GM12878 (cell line): ENCODE results near the gene ZNF552.

ENCODE experiments used
- CBX3 ChIP-seq: fragments of 200-600 bp; sonication (generic); IDR thresholded peaks from 2 replicates; pipeline ENCODE4 v1.6.1; 2016; ENCODE audit warnings: low read depth, borderline replicate concordance
- CTCF ChIP-seq, 3 experiments: IDR thresholded peaks in 2 of 3; conservative IDR thresholded peaks in 1 of 3; 2 replicates each; pipeline ENCODE4 v1.5.1; 2011; ENCODE audit warnings: low read depth in 3 of 3, low read length in 3 of 3, mild to moderate bottlenecking in 3 of 3, control low read depth in 2 of 3, moderate library complexity in 2 of 3, inconsistent platforms in 1 of 3, mixed read lengths in 1 of 3; ENCODE audit not compliant: control insufficient read depth in 2 of 3, insufficient read depth in 1 of 3; ENCODE audit errors: extremely low read depth in 1 of 3
- MAX ChIP-seq: IDR thresholded peaks from 2 replicates; pipeline ENCODE4 v1.6.1; 2012; ENCODE audit warnings: low read depth, low read length, improper control_type of control experiment
- PBX3 ChIP-seq: IDR thresholded peaks from 2 replicates; pipeline ENCODE4 v1.6.1; 2011; ENCODE audit warnings: mild to moderate bottlenecking, low read depth, low read length, moderate library complexity; ENCODE audit not compliant: insufficient replicate concordance
- SIN3A ChIP-seq: IDR thresholded peaks from 2 replicates; pipeline ENCODE4 v1.6.1; 2012; ENCODE audit warnings: low read depth, low read length, improper control_type of control experiment

- no peak for TF ChIP-seq PBX3
- no peak for TF ChIP-seq CBX3
- TF ChIP-seq CTCF (IDR thresholded peaks at IDR 0.05 in 2 of 3, conservative IDR thresholded peaks at IDR 0.05 in 1 of 3; ENCODE audit: control insufficient read depth in 2 of 3, extremely low read depth in 1 of 3, insufficient read depth in 1 of 3, low read depth in 3 of 3, low read length in 3 of 3), result no peak
- TF ChIP-seq MAX, result no peak
- no peak for TF ChIP-seq SIN3A
These were observed 3.7 kb upstream of the ZNF552 start for GRCh38 chr19:57818378-57818777.
